ENCODE data around the gene RABEP2. TPM values are rescaled to one million over a fixed set of nuclear protein-coding genes. Genes with fewer than 3 reads are reported as not detected.
"Not testable (repeated sequence)": the region's sequence is repeated elsewhere in the genome, so short reads cannot be mapped to it uniquely, and the experiment has no call there.

The RABEP2 gene
- total and polyA plus RNA-seq, 9 donors: 0.32 to 14.8 (median 11.3) TPM

GRCh38 chr16:28873543-28874201, 51.4 kb downstream of the RABEP2 start:
- intact Hi-C loops (cut with DNase I): no loop called here
- Histone ChIP-seq H3K4me1 (ENCODE audit: insufficient read depth) (no peaks in the 10 kb centered on the region), H3K36me3 (no peaks in the 10 kb centered on the region), H3K27ac (no peak overlapping the region), H3K9me3 (no peaks in the 10 kb centered on the region), H3K4me3 (no peak overlapping the region), H3K27me3 (no peaks in the 10 kb centered on the region)
- 83 to 87% (median 84%) methylated on average over 18 of the region's 18 CpGs for WGBS, 3 donors
- TF ChIP-seq POLR2A (IDR thresholded peaks at IDR 0.05) (no peak), EP300 (IDR thresholded peaks at IDR 0.05) (no peak)
- no peak for DNase-seq

- DNase-seq: no peak
- TF ChIP-seq EP300 (IDR thresholded peaks at IDR 0.05): no peak
- no peak for TF ChIP-seq POLR2A (IDR thresholded peaks at IDR 0.05)
- no peak for TF ChIP-seq CTCF (IDR thresholded peaks at IDR 0.05)
- H3K27me3 ChIP-seq: no peaks in the 10 kb centered on the region
- intact Hi-C loops (cut with DNase I): no loop called here
- H3K4me3 ChIP-seq: no peak overlapping the region
- no peaks in the 10 kb centered on the region for H3K36me3 ChIP-seq
- H3K4me1 ChIP-seq (ENCODE audit: insufficient read depth): no peaks in the 10 kb centered on the region
- 76 to 82% (median 81%) methylated on average over 15 of the region's 15 CpGs for WGBS, 3 donors
- no peaks in the 10 kb centered on the region for H3K9me3 ChIP-seq
- no peak overlapping the region for H3K27ac ChIP-seq
These were observed 52.1 kb downstream of the RABEP2 start for GRCh38 chr16:28872952-28873351.

GRCh38 chr16:28869201-28869600, 55.8 kb downstream of the RABEP2 start:
- TF ChIP-seq POLR2A (IDR thresholded peaks at IDR 0.05): no peak
- no peak for TF ChIP-seq EP300 (IDR thresholded peaks at IDR 0.05)
- no peak for TF ChIP-seq CTCF (IDR thresholded peaks at IDR 0.05)
- H3K36me3 ChIP-seq: no peaks in the 10 kb centered on the region
- intact Hi-C loops (cut with DNase I): loop anchor here in 1 of 4 donors (10.0 kb wide), 1 partner anchor 56 kb away; the partner anchor contains the start of gene RABEP2
- 89 to 97% (median 93%) methylated on average over 11 of the region's 11 CpGs for WGBS, 3 donors
- no peaks in the 10 kb centered on the region for H3K4me1 ChIP-seq (ENCODE audit: insufficient read depth)
- H3K9me3 ChIP-seq: no peaks in the 10 kb centered on the region
- H3K27ac ChIP-seq: no peak overlapping the region
- H3K27me3 ChIP-seq: no peaks in the 10 kb centered on the region
- H3K4me3 ChIP-seq: no peak overlapping the region
- DNase-seq: no peak

DNA sequence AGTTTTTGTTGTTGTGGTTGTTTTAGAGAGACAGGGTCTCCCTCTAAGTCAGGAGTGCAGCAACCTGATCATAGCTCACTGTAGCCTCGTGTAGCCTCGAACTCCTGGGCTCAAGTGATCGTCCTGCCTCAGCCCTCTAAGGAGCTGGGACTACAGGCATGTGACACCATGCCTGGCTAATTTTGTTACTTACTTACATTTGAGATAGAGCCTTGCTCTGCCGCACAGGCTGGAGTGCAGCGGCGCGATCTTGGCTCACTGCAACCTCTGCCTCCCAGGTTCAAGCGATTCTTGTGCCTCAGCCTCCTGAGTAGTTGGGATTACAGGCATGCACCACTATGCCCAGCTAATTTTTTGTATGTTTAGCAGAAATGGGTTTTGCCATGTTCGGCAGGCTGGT, 57.4 kb downstream of the RABEP2 start:
- intact Hi-C loops (cut with DNase I): loop anchor here in 1 of 4 donors (10.0 kb wide), 1 partner anchor 57 kb away; the partner anchor contains the start of gene RABEP2
- H3K27ac ChIP-seq; DNase-seq; H3K27me3 ChIP-seq; H3K4me1 ChIP-seq (ENCODE audit: insufficient read depth); H3K9me3 ChIP-seq; H3K36me3 ChIP-seq; H3K4me3 ChIP-seq: not testable (repeated sequence)
- 88 to 92% (median 91%) methylated on average over 9 of the region's 9 CpGs for WGBS, 3 donors

GRCh38 chr16:28867241-28867640, 57.8 kb downstream of the RABEP2 start:
- DNase-seq: no peak

More at GRCh38 chr16:28867241-28867640, 57.8 kb downstream of the RABEP2 start:
- Histone ChIP-seq H3K9me3 (no peaks in the 10 kb centered on the region), H3K4me1 (ENCODE audit: insufficient read depth) (peaks cover 2% of the 10 kb centered on the region), H3K27me3 (no peaks in the 10 kb centered on the region), H3K36me3 (no peaks in the 10 kb centered on the region), H3K4me3 (no peak overlapping the region), H3K27ac (no peak overlapping the region)
- WGBS, 3 donors: 84 to 87% (median 87%) methylated on average over 13 of the region's 13 CpGs
- intact Hi-C loops (cut with DNase I): loop anchor here in 1 of 4 donors (10.0 kb wide), 1 partner anchor 58 kb away; the partner anchor contains the start of gene RABEP2
- no peak for TF ChIP-seq EP300 (IDR thresholded peaks at IDR 0.05)
- TF ChIP-seq CTCF (IDR thresholded peaks at IDR 0.05): no peak
- TF ChIP-seq POLR2A (IDR thresholded peaks at IDR 0.05): no peak

All from ovary (tissue), 9 donors.